Testis (tissue), 3 donors: ENCODE data around the gene ANO7. TPM values are rescaled to one million over a fixed set of nuclear protein-coding genes. Genes with fewer than 3 reads are reported as not detected.

ENCODE experiments used
- DNase-seq: peaks from one replicate; pipeline ENCODE4 v3.0.0-alpha.2; 2019
- H3K27ac ChIP-seq, 2 donors: fragments of 200-600 bp; sonication (generic); one replicate each; pipeline ENCODE4 v1.5.1; 2019
- H3K27me3 ChIP-seq: fragments of 200-600 bp; sonication (generic); one replicate; pipeline ENCODE4 v1.5.1; 2019
- H3K36me3 ChIP-seq: fragments of 200-600 bp; sonication (generic); one replicate; pipeline ENCODE4 v1.5.1; 2017; ENCODE audit warnings: low read depth; ENCODE audit errors: missing control alignments
- H3K4me1 ChIP-seq: fragments of 200-600 bp; sonication (generic); one replicate; pipeline ENCODE4 v1.5.1; 2019
- H3K4me3 ChIP-seq, 2 donors: fragments of 200-600 bp; sonication (generic); one replicate each; pipeline ENCODE4 v1.5.1; 2017 to 2019
- H3K9me3 ChIP-seq: fragments of 200-600 bp; sonication (generic); one replicate; pipeline ENCODE4 v1.5.1; 2017
- POLR2A ChIP-seq: fragments of 450-650 bp; IDR thresholded peaks from one replicate; pipeline ENCODE4 v1.6.1; 2017; ENCODE audit warnings: antibody characterized with exemption, mild to moderate bottlenecking, moderate library complexity
- WGBS, 2 donors: methylation state at CpG; one replicate each; pipeline ENCODE4 v1.1.5; 2018; 5-methylcytosine and 5-hydroxymethylcytosine counted together
- intact Hi-C: fragments of 100-400 bp; cut with DNase I; formaldehyde crosslinking; loops from one replicate; pipeline ENCODE4 v1.15.1; 2023; ENCODE audit warnings: low total_unique reads
- polyA plus RNA-seq: library from polyadenylated mRNA; stranded (reverse); fragments of 350-450 nt; fragmentation: Illumina TruSeq; extraction: RNeasy Lipid Tissue Mini Kit (QIAGEN cat#74804); gene quantifications from one replicate; pipeline ENCODE4 v1.2.3, GENCODE V29; 2014; ENCODE audit warnings: low read depth, low replicate concordance; ENCODE audit not compliant: insufficient read depth
- total RNA-seq, 2 donors: library from RNA; depleted of rRNA; stranded (reverse); fragments of >200 nt; gene quantifications; one replicate each; pipeline ENCODE4 v1.2.3, GENCODE V29; 2016
- TF ChIP-seq, protein P1 (sequence below), 3 experiments: fragments of 450-650 bp in 2 of 3; fragments of 200-600 bp in 1 of 3; sonication (generic) in 1 of 3; IDR thresholded peaks; one replicate each; pipeline ENCODE4 v1.5.1; 2016 to 2019; ENCODE audit warnings: antibody characterized with exemption in 3 of 3, mild to moderate bottlenecking in 2 of 3, moderate library complexity in 1 of 3

The ANO7 gene
- total and polyA plus RNA-seq, 3 donors from 2014 or later = 1.2 to 2.5 (median 1.9) TPM

DNA sequence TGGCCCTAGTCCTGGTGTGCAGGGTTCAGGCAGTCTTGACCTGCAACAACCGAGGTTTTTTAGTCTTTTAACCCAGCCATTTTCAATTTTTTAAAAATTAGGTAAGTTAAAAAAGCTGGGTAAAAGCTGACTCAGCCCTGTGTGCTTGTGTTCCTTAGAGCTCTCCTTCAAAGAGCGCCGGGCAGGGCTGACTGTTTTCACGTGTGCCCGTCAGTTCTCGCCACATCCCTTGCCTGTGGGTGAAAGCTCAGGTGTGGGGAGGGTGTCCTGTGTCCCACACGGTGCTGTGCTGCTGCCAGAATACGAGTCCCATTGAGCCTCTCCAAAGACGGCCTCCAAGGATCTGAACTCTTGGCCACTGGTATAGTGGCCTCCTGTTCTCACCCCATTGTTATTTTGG, 5.3 kb upstream of the ANO7 start:
- H3K9me3 ChIP-seq = no peaks in the 10 kb centered on the region
- 91 to 94% methylated on average over 8 to 9 of the region's 9 CpGs for WGBS, 2 donors
- H3K4me3 ChIP-seq = no peak overlapping the region
- intact Hi-C loops = no loop called here
- H3K27ac ChIP-seq = no peak overlapping the region
- no peaks in the 10 kb centered on the region for H3K36me3 ChIP-seq
- DNase-seq = no peak
- TF ChIP-seq, protein P1, sequence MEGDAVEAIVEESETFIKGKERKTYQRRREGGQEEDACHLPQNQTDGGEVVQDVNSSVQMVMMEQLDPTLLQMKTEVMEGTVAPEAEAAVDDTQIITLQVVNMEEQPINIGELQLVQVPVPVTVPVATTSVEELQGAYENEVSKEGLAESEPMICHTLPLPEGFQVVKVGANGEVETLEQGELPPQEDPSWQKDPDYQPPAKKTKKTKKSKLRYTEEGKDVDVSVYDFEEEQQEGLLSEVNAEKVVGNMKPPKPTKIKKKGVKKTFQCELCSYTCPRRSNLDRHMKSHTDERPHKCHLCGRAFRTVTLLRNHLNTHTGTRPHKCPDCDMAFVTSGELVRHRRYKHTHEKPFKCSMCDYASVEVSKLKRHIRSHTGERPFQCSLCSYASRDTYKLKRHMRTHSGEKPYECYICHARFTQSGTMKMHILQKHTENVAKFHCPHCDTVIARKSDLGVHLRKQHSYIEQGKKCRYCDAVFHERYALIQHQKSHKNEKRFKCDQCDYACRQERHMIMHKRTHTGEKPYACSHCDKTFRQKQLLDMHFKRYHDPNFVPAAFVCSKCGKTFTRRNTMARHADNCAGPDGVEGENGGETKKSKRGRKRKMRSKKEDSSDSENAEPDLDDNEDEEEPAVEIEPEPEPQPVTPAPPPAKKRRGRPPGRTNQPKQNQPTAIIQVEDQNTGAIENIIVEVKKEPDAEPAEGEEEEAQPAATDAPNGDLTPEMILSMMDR (IDR thresholded peaks at IDR 0.05) = no peak
- no peak for TF ChIP-seq POLR2A
- no peaks in the 10 kb centered on the region for H3K27me3 ChIP-seq
- H3K4me1 ChIP-seq = no peaks in the 10 kb centered on the region

DNA sequence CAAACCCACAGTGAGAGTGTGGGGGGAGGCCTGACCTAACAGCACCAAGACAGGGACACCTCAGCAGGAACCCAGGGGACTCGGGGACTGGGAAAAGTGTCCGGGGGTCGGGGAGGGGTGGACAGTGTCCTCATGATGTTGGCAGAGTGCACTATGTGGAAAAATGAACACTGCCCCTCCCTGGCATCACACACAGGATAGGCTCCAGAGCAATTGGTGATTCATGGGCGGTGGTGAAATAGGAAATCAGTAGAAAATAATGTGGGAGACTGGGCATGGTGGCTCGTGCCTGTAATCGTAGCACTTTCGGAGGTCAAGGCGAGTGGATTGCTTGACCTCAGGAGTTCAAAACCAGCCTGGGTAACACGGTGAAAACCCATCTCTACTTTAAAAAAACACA, 3.6 kb upstream of the ANO7 start:
- H3K4me3 ChIP-seq = no peak overlapping the region
- no peak for TF ChIP-seq POLR2A
- TF ChIP-seq, protein P1 (IDR thresholded peaks at IDR 0.05) = no peak
- WGBS, 2 donors = 72 to 81% methylated on average over 9 of the region's 9 CpGs
- H3K4me1 ChIP-seq = no peaks in the 10 kb centered on the region
- no peaks in the 10 kb centered on the region for H3K36me3 ChIP-seq
- no peak for DNase-seq
- no peaks in the 10 kb centered on the region for H3K9me3 ChIP-seq
- H3K27ac ChIP-seq = no peak overlapping the region
- intact Hi-C loops = no loop called here
- H3K27me3 ChIP-seq = no peaks in the 10 kb centered on the region

DNA sequence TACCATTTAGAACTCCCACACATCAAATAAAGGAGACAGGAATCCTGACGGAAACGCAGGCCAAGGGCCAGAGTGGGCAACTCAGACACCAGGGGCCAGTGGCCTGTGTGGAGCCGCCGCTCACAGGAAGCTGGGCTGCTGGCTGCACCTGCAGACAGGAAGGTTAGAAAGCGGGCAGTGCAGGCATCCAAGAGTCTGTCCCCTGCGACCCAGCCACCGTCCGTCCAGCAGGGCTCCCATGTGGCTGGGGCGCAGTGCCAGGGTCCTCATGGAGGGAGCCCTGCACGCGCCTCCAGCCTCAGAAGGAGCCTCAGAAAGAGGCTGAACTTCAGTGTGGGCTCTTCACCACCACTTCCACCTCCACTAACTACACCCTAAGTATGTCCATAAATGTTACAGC, 2.5 kb upstream of the ANO7 start:
- H3K27ac ChIP-seq = no peak overlapping the region
- no peaks in the 10 kb centered on the region for H3K9me3 ChIP-seq
- H3K36me3 ChIP-seq = no peaks in the 10 kb centered on the region
- H3K4me3 ChIP-seq = no peak overlapping the region
- WGBS, 2 donors = 68 to 73% methylated on average over 6 to 11 of the region's 11 CpGs
- DNase-seq = no peak
- intact Hi-C loops = no loop called here
- no peaks in the 10 kb centered on the region for H3K4me1 ChIP-seq
- no peaks in the 10 kb centered on the region for H3K27me3 ChIP-seq
- TF ChIP-seq, protein P1 (IDR thresholded peaks at IDR 0.05) = no peak
- no peak for TF ChIP-seq POLR2A

DNA sequence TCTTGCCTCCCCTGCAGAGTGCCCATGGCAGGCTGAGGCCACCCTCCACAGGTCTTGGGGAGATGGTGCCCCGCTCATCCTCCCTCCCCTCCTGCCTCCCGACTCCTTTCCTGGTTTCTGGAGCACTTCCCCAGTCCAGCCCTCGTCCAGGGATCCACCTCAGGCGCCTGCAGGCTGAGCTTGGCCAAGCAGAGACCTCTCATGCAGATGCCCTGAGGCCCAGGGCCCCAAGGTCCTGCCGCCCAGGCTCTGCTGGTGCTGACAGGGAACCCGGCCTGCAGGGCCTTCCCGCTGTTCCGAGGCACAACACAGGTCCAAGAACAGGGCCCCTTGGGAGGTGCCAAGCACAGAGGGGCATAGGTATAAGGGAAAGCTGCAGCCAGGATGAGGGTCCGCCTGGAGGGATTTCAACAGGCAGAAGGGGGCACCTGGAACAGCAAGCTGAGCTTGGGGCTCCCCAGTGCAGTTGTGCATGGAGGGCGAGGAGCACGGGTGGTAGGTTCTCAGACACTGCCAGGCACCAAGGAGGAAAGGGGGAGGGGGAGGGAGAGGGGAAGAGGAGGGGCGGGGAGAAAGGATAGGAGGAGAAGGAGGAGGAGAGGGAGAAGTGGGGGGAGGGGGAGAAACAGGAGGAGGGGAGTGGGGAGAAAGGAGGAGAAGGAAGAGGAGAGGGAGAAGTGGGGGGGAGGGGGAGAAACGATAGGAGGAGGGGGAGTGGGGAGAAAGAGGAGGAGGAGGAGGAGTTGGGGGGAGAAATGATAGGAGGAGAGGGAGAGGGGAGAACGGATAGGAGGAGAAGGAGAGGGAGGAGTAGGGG, 1.2 kb upstream of the ANO7 start:
- Histone ChIP-seq H3K4me3 (no peak overlapping the region), H3K36me3 (no peaks in the 10 kb centered on the region), H3K4me1 (no peaks in the 10 kb centered on the region), H3K27ac (no peak overlapping the region), H3K27me3 (no peaks in the 10 kb centered on the region), H3K9me3 (no peaks in the 10 kb centered on the region)
- TF ChIP-seq, protein P1 (IDR thresholded peaks at IDR 0.05) = no peak
- no peak for TF ChIP-seq POLR2A
- 66 to 82% methylated on average over 5 to 13 of the region's 14 CpGs for WGBS, 2 donors
- intact Hi-C loops = no loop called here
- DNase-seq = no peak

DNA sequence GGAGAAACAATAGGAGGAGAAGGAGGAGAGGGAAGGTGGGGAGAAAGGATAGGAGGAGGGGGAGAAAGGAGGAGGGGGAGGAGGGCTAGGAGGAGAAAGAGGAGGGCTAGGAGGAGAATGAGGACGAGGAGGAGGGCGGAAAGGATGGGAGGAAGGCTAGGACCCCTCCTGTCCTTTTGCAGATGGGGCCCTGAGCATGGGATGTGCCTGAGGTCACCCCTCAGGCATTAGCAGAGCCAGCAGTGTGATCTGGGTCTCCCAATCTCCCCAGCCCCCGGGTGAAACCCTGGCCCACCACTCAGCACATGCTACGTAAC, 601 bp upstream of the ANO7 start:
- no peaks in the 10 kb centered on the region for H3K36me3 ChIP-seq
- intact Hi-C loops = no loop called here
- TF ChIP-seq, protein P1 (IDR thresholded peaks at IDR 0.05) = no peak
- TF ChIP-seq POLR2A = no peak
- no peaks in the 10 kb centered on the region for H3K27me3 ChIP-seq
- H3K9me3 ChIP-seq = no peaks in the 10 kb centered on the region
- H3K27ac ChIP-seq = no peak overlapping the region
- H3K4me3 ChIP-seq = no peak overlapping the region
- WGBS, 2 donors = 70 to 79% methylated on average over 4 of the region's 4 CpGs
- no peaks in the 10 kb centered on the region for H3K4me1 ChIP-seq
- no peak for DNase-seq
